ENCODE data around the gene GIGYF2.

The GIGYF2 gene

DNA sequence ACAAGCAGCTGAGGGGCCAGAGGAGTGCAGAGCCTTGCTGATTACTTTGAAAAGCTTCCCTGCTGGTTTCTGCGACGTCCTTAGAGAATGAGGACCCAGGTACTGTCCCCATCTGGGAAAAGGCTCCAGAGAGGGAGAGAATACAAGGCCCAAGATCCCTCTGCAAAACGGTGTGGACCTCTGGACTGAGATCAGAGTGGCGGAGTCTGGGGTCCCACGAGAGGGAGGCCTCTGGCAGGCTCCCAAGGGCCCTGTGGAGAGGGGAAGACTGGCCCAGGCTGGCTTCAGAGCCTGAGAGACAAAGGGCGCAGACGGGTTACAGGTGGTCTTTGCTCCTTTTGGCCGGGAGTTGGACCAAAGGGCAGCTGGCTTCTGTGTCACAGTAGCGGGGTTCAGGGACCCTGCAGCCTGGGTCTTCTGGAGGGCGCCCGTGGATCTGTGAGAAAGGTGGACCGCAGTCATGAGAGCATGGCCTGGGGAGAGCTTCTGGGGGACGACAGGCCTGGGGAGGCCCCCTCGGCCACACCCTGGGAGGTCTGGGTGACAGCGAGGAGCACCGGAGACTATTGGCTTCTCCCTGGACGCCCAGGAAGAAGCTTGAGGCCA lies 173.7 kb downstream of the GIGYF2 start:
- TF ChIP-seq, protein P1, sequence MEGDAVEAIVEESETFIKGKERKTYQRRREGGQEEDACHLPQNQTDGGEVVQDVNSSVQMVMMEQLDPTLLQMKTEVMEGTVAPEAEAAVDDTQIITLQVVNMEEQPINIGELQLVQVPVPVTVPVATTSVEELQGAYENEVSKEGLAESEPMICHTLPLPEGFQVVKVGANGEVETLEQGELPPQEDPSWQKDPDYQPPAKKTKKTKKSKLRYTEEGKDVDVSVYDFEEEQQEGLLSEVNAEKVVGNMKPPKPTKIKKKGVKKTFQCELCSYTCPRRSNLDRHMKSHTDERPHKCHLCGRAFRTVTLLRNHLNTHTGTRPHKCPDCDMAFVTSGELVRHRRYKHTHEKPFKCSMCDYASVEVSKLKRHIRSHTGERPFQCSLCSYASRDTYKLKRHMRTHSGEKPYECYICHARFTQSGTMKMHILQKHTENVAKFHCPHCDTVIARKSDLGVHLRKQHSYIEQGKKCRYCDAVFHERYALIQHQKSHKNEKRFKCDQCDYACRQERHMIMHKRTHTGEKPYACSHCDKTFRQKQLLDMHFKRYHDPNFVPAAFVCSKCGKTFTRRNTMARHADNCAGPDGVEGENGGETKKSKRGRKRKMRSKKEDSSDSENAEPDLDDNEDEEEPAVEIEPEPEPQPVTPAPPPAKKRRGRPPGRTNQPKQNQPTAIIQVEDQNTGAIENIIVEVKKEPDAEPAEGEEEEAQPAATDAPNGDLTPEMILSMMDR (IDR thresholded peaks at IDR 0.05; ENCODE audit: extremely low read depth, missing control alignments): no peak

DNA sequence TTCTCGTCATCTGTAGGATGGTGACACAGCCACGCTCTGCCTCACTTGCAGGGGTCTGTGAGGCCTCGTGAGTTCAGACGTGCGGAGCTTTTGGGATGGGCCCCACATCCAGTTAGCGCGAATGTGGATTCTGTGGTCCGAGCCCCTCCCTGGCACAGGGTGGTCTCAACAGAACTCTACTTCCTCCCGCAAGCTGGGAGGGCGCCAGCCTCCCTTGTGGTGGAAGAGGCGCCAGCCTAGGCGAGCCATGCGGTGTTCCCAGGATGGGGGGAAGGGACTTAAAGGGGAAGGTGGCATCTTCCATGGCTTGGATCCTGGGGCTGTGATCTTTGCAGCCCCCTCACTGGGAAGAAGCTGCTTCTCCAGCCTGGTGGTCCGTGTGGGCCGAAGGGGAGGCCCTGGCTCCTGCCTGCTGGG lies 174.3 kb downstream of the GIGYF2 start:
- DNase-seq (ENCODE audit: low spot score): no peak
- TF ChIP-seq, protein P1 (IDR thresholded peaks at IDR 0.05; ENCODE audit: extremely low read depth, missing control alignments): no peak

More for the DNA sequence above, 173.7 kb downstream of the GIGYF2 start:
- DNase-seq (ENCODE audit: low spot score): no peak

DNA sequence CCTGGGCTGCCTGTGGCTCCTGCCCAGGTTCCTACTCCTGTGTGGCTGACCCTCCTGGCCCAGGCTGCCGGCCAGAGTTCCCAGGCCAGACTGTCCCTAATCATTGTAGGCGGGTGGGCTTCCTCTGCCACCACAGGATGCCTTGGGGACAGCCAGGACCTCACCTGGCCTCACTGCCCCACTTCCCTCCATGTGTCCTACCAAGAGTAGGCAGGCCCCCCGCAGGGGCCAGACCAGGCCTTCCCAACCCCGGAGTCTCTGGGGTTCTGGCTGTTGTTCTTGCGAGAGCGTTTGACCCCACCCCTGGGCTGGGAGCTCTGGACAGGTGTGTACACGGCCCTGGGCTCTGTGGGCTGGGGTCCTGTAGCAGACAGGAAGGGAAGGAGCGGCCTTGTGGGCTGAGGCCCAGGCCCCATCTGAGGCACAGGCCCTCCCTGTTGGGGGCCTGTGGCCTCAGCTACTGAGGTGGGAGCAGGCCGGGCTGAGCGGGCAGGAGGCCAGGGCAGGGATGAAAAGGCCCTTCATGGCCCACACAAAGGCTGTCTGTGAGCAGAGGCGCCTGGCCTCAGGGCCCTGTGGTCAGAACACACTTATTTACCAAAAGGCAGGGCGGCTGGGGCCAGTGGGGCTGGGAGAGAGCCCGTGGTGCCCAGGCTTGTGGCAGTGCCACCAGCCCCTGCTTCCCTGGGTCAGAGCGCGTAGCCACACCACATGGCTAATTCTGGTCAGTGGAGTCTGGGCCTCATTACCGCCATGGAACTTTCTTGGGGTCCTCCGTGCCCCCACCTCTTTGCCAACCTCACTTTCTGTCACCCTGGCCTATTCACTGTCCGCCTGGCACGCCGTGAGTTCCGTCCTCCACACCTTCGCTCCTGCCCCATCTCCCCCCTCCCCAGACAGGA lies 175.0 kb downstream of the GIGYF2 start:
- no peak for DNase-seq (ENCODE audit: low spot score)
- TF ChIP-seq, protein P1 (IDR thresholded peaks at IDR 0.05; ENCODE audit: extremely low read depth, missing control alignments): no peak

DNA sequence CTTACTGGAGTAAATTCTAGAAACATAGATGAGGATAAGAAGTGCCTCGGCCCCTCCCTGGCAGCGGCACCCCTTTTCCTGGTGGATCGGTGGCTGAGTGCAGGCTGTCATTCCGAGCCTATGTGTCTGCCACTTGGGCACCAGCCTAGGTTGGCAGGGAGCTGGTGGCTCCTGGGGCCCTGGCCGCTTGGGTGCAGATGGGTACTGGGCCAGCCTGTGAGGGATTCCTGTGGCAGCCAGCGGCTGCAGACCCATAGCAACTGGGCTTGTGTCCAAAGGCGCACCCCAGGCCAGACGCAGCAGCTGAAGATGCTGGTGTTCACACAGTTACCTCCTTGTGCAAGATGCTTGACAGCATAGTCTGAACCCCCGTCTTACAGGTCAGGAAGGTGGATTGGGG lies 175.7 kb downstream of the GIGYF2 start:
- DNase-seq (ENCODE audit: low spot score): no peak
- TF ChIP-seq, protein P1 (IDR thresholded peaks at IDR 0.05; ENCODE audit: extremely low read depth, missing control alignments): no peak

DNA sequence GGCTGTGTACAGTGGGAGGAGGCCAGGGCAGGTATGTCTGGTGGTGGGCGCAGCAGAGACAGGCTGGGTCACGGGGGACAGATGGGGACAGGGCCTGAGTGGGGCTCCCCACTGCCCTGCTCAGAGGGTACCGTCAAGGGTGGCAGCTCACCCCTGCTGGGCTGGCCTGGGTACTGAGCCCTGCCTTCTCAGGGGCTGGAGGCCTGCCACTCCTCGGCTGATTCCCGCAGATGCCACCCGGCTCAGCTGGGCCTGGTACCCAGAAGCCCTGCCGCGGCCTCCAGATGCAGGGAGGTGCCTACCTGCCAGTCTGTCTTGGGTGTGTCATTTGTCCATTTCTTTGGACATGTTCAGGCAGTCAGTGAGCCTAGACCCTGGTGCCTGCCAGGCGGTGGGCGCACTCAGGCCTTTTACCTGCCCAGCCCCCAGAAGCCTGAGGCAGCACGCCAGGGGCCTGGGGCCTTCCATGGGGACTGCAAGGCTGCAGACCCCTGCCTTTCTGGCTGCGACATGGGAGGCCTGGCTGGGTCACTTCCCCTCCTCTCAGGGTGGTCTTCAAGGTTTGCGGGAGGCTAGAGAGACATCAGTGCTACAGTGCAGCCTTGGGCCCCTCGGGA lies 176.3 kb downstream of the GIGYF2 start:
- DNase-seq (ENCODE audit: low spot score): no peak
- TF ChIP-seq, protein P1 (IDR thresholded peaks at IDR 0.05; ENCODE audit: extremely low read depth, missing control alignments): no peak

DNA sequence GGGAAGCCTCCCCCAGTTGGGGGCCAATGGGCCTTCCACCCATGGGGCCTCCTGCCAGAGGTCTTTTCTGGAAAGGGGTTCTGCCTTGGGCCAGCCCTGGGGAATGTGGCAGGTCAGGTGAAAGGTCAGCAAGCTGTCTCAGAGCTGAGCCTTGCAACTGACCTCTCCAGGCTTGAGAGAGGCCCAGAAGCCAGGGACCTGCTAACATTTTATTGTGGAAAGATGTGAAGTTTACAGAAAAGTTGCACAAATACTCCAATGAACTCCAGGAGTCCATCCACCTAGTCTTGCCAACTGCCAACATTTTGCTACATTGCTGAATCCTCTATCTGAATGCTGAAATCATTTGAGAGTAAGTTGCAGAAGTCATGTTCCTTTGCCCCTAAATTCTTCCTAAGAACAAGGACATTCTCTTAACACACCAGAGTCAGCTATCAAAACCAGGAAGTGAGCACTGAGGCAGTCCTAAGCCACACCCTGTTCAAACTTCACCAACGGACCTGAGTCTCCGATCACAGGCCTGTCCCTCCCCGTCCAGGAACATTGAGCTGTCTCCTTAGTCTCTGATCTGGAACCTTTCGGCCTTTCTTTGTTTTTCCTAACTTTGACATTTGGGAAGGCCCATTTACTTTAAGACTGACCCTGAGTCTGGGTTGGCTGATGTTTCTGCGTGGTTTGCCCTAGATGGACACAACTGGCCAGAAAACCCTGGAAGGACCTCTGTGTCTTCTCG lies 176.9 kb downstream of the GIGYF2 start:
- TF ChIP-seq, protein P1 (IDR thresholded peaks at IDR 0.05; ENCODE audit: extremely low read depth, missing control alignments): no peak
- DNase-seq (ENCODE audit: low spot score): no peak
